OCI-LY1 (cell line): ENCODE results near the gene INSR.

Experiments used
- H2AFZ ChIP-seq: fragments of 200-600 bp; sonication (generic), shearing (Covaris generic); 2 replicates; pipeline ENCODE4 v1.6.0; 2014; ENCODE audit warnings: antibody characterized with exemption, mild to moderate bottlenecking, low read length
- H3F3A ChIP-seq: fragments of 200-600 bp; sonication (generic), shearing (Covaris generic); 2 replicates; pipeline ENCODE4 v1.6.0; 2014; ENCODE audit warnings: mild to moderate bottlenecking, antibody characterized with exemption, low read length, moderate library complexity; ENCODE audit not compliant: insufficient read depth
- H3K27ac ChIP-seq: fragments of 200-600 bp; sonication (generic); 2 replicates; pipeline ENCODE4 v1.5.1; 2014; ENCODE audit warnings: low read length, mixed run types, mild to moderate bottlenecking, low read depth; ENCODE audit not compliant: poor library complexity, severe bottlenecking
- H3K27me3 ChIP-seq: fragments of 200-600 bp; sonication (generic); 2 replicates; pipeline ENCODE4 v1.6.0; 2014; ENCODE audit warnings: antibody characterized with exemption, mild to moderate bottlenecking, low read length, moderate library complexity; ENCODE audit not compliant: insufficient read depth
- H3K36me3 ChIP-seq: fragments of 200-600 bp; sonication (generic); 2 replicates; pipeline ENCODE4 v1.6.1; 2014; ENCODE audit warnings: mild to moderate bottlenecking, antibody characterized with exemption, low read length, moderate library complexity, mixed read lengths; ENCODE audit not compliant: insufficient read depth
- H3K4me1 ChIP-seq: fragments of 200-600 bp; sonication (generic); 2 replicates; pipeline ENCODE4 v1.5.1; 2014; ENCODE audit warnings: mild to moderate bottlenecking, low read length, moderate library complexity; ENCODE audit not compliant: insufficient read depth, severe bottlenecking
- H3K4me2 ChIP-seq: fragments of 200-600 bp; sonication (generic), shearing (Covaris generic); 2 replicates; pipeline ENCODE4 v1.6.1; 2014; ENCODE audit warnings: low read length
- H3K4me3 ChIP-seq: fragments of 200-600 bp; sonication (generic); 2 replicates; pipeline ENCODE4 v1.5.1; 2014; ENCODE audit warnings: low read length, low read depth, mild to moderate bottlenecking, mixed read lengths; ENCODE audit not compliant: poor library complexity, severe bottlenecking
- H3K79me2 ChIP-seq: fragments of 200-600 bp; shearing (Covaris generic); 2 replicates; pipeline ENCODE4 v1.6.1; 2016; ENCODE audit warnings: mixed run types, low read length, mixed read lengths; ENCODE audit not compliant: insufficient read depth
- H3K9ac ChIP-seq: fragments of 200-600 bp; sonication (generic), shearing (Covaris generic); 2 replicates; pipeline ENCODE4 v1.6.1; 2014; ENCODE audit warnings: mild to moderate bottlenecking, low read length, mixed read lengths
- H3K9me2 ChIP-seq: fragments of 200-600 bp; sonication (generic), shearing (Covaris generic); 2 replicates; pipeline ENCODE4 v1.6.1; 2014; ENCODE audit warnings: low read depth, mild to moderate bottlenecking, low read length, mixed read lengths
- H3K9me3 ChIP-seq: fragments of 200-600 bp; shearing (Covaris generic); 2 replicates; pipeline ENCODE4 v1.6.1; 2014; ENCODE audit warnings: low read length, mixed read lengths
- H4K20me1 ChIP-seq: fragments of 200-600 bp; sonication (generic), shearing (Covaris generic); 2 replicates; pipeline ENCODE4 v1.6.0; 2016; ENCODE audit warnings: mild to moderate bottlenecking, low read length; ENCODE audit not compliant: insufficient read depth
- EZH2 ChIP-seq: fragments of 200-600 bp; sonication (generic), shearing (Covaris generic); IDR thresholded peaks from 2 replicates; pipeline ENCODE4 v1.8.0; 2017; ENCODE audit warnings: borderline replicate concordance, mixed run types, mild to moderate bottlenecking, antibody characterized with exemption, low read length, moderate library complexity, mixed read lengths
- TF ChIP-seq, protein P1 (sequence below): fragments of 200-600 bp; sonication (generic), shearing (Covaris generic); IDR thresholded peaks from 2 replicates; pipeline ENCODE4 v1.5.1; 2017; ENCODE audit warnings: mild to moderate bottlenecking, antibody characterized with exemption, low read length, moderate library complexity, mixed read lengths

Gene INSR

DNA sequence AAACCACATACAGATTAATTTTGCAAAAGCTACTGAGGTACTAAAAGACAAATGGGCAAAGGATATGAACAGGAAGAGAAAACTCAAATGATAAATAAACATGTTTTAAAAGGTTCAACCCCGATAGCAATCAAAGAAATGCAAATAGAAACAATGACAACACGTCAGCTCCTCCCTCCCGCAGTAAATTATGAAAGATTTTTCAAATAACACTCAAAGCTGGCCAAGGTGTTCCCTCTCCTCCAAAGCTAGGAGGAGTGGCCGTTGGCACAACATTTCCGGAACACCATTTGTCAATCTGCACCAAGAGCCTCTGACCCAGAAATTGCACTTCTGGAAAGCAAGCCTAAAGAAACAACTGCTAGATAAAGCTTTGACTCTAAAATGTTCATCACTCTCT is 28.3 kb downstream of the INSR start:
- no peak overlapping the region for H3K4me2 ChIP-seq
- no peaks in the 10 kb centered on the region for H3K79me2 ChIP-seq
- H3K9me3 ChIP-seq, result peaks cover 4% of the 10 kb centered on the region
- H3K9me2 ChIP-seq, result no peaks in the 10 kb centered on the region
- H3K36me3 ChIP-seq, result no peaks in the 10 kb centered on the region
- no peak overlapping the region for H3K9ac ChIP-seq
- H3K27me3 ChIP-seq, result no peaks in the 10 kb centered on the region
- TF ChIP-seq EZH2, result no peak
- TF ChIP-seq, protein P1, sequence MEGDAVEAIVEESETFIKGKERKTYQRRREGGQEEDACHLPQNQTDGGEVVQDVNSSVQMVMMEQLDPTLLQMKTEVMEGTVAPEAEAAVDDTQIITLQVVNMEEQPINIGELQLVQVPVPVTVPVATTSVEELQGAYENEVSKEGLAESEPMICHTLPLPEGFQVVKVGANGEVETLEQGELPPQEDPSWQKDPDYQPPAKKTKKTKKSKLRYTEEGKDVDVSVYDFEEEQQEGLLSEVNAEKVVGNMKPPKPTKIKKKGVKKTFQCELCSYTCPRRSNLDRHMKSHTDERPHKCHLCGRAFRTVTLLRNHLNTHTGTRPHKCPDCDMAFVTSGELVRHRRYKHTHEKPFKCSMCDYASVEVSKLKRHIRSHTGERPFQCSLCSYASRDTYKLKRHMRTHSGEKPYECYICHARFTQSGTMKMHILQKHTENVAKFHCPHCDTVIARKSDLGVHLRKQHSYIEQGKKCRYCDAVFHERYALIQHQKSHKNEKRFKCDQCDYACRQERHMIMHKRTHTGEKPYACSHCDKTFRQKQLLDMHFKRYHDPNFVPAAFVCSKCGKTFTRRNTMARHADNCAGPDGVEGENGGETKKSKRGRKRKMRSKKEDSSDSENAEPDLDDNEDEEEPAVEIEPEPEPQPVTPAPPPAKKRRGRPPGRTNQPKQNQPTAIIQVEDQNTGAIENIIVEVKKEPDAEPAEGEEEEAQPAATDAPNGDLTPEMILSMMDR, result no peak
- H4K20me1 ChIP-seq, result no peaks in the 10 kb centered on the region
- H3F3A ChIP-seq, result no peaks in the 10 kb centered on the region
- peaks cover 25% of the 10 kb centered on the region for H3K4me1 ChIP-seq
- H2AFZ ChIP-seq, result peak overlapping the region; percentile 99
- H3K4me3 ChIP-seq, result no peak overlapping the region
- H3K27ac ChIP-seq, result no peak overlapping the region

DNA sequence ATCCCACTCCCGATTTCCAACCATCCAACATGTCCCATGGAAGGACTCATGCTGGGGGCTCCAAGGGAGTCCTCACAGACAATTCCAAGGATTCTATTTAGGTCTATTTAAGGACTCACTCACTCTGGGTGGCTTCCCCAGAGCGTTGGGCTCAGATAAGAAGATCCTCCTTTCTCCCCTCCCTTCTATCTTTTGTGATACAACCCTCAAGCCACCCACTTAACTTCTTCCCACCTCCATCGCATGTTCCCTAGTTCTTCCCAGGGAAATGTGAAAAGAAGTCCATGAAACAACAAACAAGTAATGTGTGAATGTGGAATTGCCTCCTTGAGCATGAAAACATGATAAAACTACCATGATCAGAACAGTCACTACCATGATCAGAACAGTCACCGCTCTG is 29.4 kb downstream of the INSR start:
- no peak overlapping the region for H3K9ac ChIP-seq
- H3K9me2 ChIP-seq, result no peaks in the 10 kb centered on the region
- peaks cover 26% of the 10 kb centered on the region for H3K4me1 ChIP-seq
- no peak overlapping the region for H3K27ac ChIP-seq
- no peaks in the 10 kb centered on the region for H3K27me3 ChIP-seq
- no peaks in the 10 kb centered on the region for H3K79me2 ChIP-seq
- no peaks in the 10 kb centered on the region for H4K20me1 ChIP-seq
- H3K4me3 ChIP-seq, result no peak overlapping the region
- TF ChIP-seq, protein P1, result no peak
- TF ChIP-seq EZH2, result no peak
- no peak overlapping the region for H2AFZ ChIP-seq
- H3F3A ChIP-seq, result no peaks in the 10 kb centered on the region
- no peak overlapping the region for H3K4me2 ChIP-seq
- peaks cover 4% of the 10 kb centered on the region for H3K9me3 ChIP-seq
- no peaks in the 10 kb centered on the region for H3K36me3 ChIP-seq

DNA sequence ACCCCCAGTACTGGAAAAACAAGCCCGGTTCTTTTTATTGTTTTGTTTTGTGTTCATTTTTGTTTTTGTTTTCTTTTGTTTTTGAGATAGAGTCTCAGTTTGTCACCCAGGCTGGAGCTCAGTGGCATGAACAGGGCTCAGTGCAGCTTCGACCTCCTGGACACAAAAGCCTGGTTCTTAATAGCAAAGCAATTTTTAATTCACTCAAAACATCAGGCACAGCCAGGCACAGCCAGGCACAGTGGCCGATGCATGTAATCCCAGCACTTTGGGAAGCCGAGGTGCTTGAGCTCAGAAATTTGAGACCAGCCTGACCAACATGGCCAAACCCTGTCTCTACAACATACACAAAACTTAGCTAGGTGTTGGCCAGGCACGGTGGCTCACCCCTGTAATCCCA is 30.7 kb downstream of the INSR start:
- Histone ChIP-seq H3K4me2 (no peak overlapping the region), H3K27ac (no peak overlapping the region), H3K27me3 (no peaks in the 10 kb centered on the region), H3K4me3 (no peak overlapping the region), H3K79me2 (no peaks in the 10 kb centered on the region), H3K9me2 (no peaks in the 10 kb centered on the region), H4K20me1 (no peaks in the 10 kb centered on the region), H3K9ac (no peak overlapping the region), H3K36me3 (no peaks in the 10 kb centered on the region), H3K9me3 (peaks cover 4% of the 10 kb centered on the region), H3F3A (no peaks in the 10 kb centered on the region), H3K4me1 (peaks cover 17% of the 10 kb centered on the region), H2AFZ (no peak overlapping the region)
- TF ChIP-seq, protein P1, result no peak
- TF ChIP-seq EZH2, result no peak
